H9 (cell line): ENCODE data around the gene RNU5B-1. TPM values are rescaled to one million over a fixed set of nuclear protein-coding genes. Genes with fewer than 3 reads are reported as not detected.

Experiments
- DNase-seq: peaks from one replicate; pipeline ENCODE4 v3.0.0-alpha.2; 2017
- H2AFZ ChIP-seq: one replicate; pipeline ENCODE4 v1.6.1; 2013; ENCODE audit warnings: mild to moderate bottlenecking, low read length, control low read depth, moderate library complexity
- H2AK5ac ChIP-seq: 2 replicates; pipeline ENCODE4 v1.6.1; 2013; ENCODE audit warnings: low read length, control low read depth, mixed read lengths; ENCODE audit not compliant: insufficient read length
- H2BK120ac ChIP-seq: one replicate; pipeline ENCODE4 v1.6.1; 2013; ENCODE audit warnings: low read depth, mild to moderate bottlenecking, low read length, control low read depth, inconsistent platforms; ENCODE audit not compliant: poor library complexity, severe bottlenecking
- H2BK12ac ChIP-seq: 2 replicates; pipeline ENCODE4 v1.6.1; 2013; ENCODE audit warnings: low read length, control low read depth, mixed read lengths, low read depth; ENCODE audit not compliant: insufficient read length
- H2BK15ac ChIP-seq: 2 replicates; pipeline ENCODE4 v1.6.1; 2013; ENCODE audit warnings: low read depth, low read length, control low read depth
- H2BK20ac ChIP-seq: one replicate; pipeline ENCODE4 v1.6.1; 2013; ENCODE audit warnings: low read depth, mild to moderate bottlenecking, low read length, control low read depth, inconsistent platforms; ENCODE audit not compliant: poor library complexity, severe bottlenecking
- H2BK5ac ChIP-seq: 2 replicates; pipeline ENCODE4 v1.6.1; 2013; ENCODE audit warnings: low read length, control low read depth, mixed read lengths; ENCODE audit not compliant: insufficient read length
- H3K14ac ChIP-seq: 2 replicates; pipeline ENCODE4 v1.6.1; 2013; ENCODE audit warnings: low read length, control low read depth; ENCODE audit not compliant: insufficient read depth
- H3K18ac ChIP-seq: 2 replicates; pipeline ENCODE4 v1.6.1; 2013; ENCODE audit warnings: low read depth, mild to moderate bottlenecking, mixed read lengths, low read length, control low read depth; ENCODE audit not compliant: insufficient read length
- H3K23ac ChIP-seq: 2 replicates; pipeline ENCODE4 v1.6.1; 2013; ENCODE audit warnings: low read length, control low read depth, mixed read lengths, low read depth; ENCODE audit not compliant: insufficient read length
- H3K23me2 ChIP-seq: 2 replicates; pipeline ENCODE4 v1.6.1; 2013; ENCODE audit warnings: low read depth, mild to moderate bottlenecking, mixed read lengths, low read length, control low read depth; ENCODE audit not compliant: insufficient read length, poor library complexity, severe bottlenecking
- H3K27ac ChIP-seq: 2 replicates; pipeline ENCODE4 v1.5.1; 2013; ENCODE audit warnings: low read length, control low read depth, mixed read lengths, low read depth; ENCODE audit not compliant: insufficient read length
- H3K27me3 ChIP-seq: 2 replicates; pipeline ENCODE4 v1.6.1; 2013; ENCODE audit warnings: low read length, control low read depth, inconsistent platforms; ENCODE audit not compliant: insufficient read depth
- H3K4ac ChIP-seq: 2 replicates; pipeline ENCODE4 v1.6.1; 2013; ENCODE audit warnings: low read depth, mild to moderate bottlenecking, control low read depth, inconsistent platforms, low read length, moderate library complexity
- H3K4me1 ChIP-seq: 2 replicates; pipeline ENCODE4 v1.6.1; 2013; ENCODE audit warnings: low read length, control low read depth, inconsistent platforms; ENCODE audit not compliant: insufficient read depth
- H3K4me2 ChIP-seq: 2 replicates; pipeline ENCODE4 v1.6.1; 2013; ENCODE audit warnings: low read length, control low read depth, mixed read lengths; ENCODE audit not compliant: insufficient read length, insufficient read depth
- H3K56ac ChIP-seq: 2 replicates; pipeline ENCODE4 v1.6.1; 2013; ENCODE audit warnings: low read depth, mild to moderate bottlenecking, mixed read lengths, low read length, control low read depth; ENCODE audit not compliant: insufficient read length
- H3K79me1 ChIP-seq: 2 replicates; pipeline ENCODE4 v1.6.1; 2013; ENCODE audit warnings: low read depth, mild to moderate bottlenecking, moderate library complexity, low read length, control low read depth, inconsistent platforms; ENCODE audit not compliant: insufficient read depth, poor library complexity, severe bottlenecking
- H3K79me2 ChIP-seq: 2 replicates; pipeline ENCODE4 v1.6.1; 2013; ENCODE audit warnings: low read length, control low read depth, inconsistent platforms; ENCODE audit not compliant: insufficient read depth
- H3K9ac ChIP-seq: 2 replicates; pipeline ENCODE4 v1.6.1; 2013; ENCODE audit warnings: low read length, control low read depth, mixed read lengths; ENCODE audit not compliant: insufficient read length; ENCODE audit errors: extremely low read depth
- H3K9me3 ChIP-seq: one replicate; pipeline ENCODE4 v1.6.1; 2013; ENCODE audit warnings: low read depth, low read length, inconsistent platforms; ENCODE audit not compliant: control insufficient read depth
- H3T11ph ChIP-seq: one replicate; pipeline ENCODE4 v1.6.1; 2013; ENCODE audit warnings: mild to moderate bottlenecking, low read length, control low read depth, inconsistent platforms
- H4K20me1 ChIP-seq: one replicate; pipeline ENCODE4 v1.6.1; 2013; ENCODE audit not compliant: control insufficient read depth, insufficient read length, insufficient read depth
- H4K5ac ChIP-seq: 2 replicates; pipeline ENCODE4 v1.6.1; 2013; ENCODE audit warnings: low read depth, mild to moderate bottlenecking, mixed read lengths, low read length, control low read depth; ENCODE audit not compliant: insufficient read length
- H4K8ac ChIP-seq: replicated peaks from 2 replicates; pipeline ENCODE4 v1.6.1; 2013; ENCODE audit warnings: low read length, control low read depth, mixed read lengths, low read depth; ENCODE audit not compliant: insufficient read length
- H4K91ac ChIP-seq: 2 replicates; pipeline ENCODE4 v1.6.1; 2013; ENCODE audit warnings: low read depth, mild to moderate bottlenecking, moderate library complexity, mixed read lengths, low read length, control low read depth; ENCODE audit not compliant: insufficient read length
- H3K27ac Mint-ChIP-seq, 3 experiments: 2 replicates in 2 of 3; 3 replicates in 1 of 3; pipeline ENCODE4 v1.8.0; 2020 to 2021; ENCODE audit warnings: mixed read lengths in 3 of 3, mild to moderate bottlenecking in 1 of 3, moderate library complexity in 1 of 3
- H3K27me3 Mint-ChIP-seq: 2 replicates; pipeline ENCODE4 v1.8.0; 2021; ENCODE audit warnings: low read depth, mild to moderate bottlenecking, moderate library complexity, mixed read lengths
- H3K36me3 Mint-ChIP-seq, 3 experiments: 2 replicates in 2 of 3; 3 replicates in 1 of 3; pipeline ENCODE4 v1.8.0; 2020 to 2021; ENCODE audit warnings: low read depth in 3 of 3, mixed read lengths in 3 of 3; ENCODE audit not compliant: insufficient read depth in 1 of 3
- H3K4me1 Mint-ChIP-seq, 2 experiments: 2 replicates each; pipeline ENCODE4 v1.8.0; 2020; ENCODE audit warnings: mixed read lengths in 2 of 2
- H3K4me3 Mint-ChIP-seq, 2 experiments: 2 replicates in 1 of 2; 3 replicates in 1 of 2; pipeline ENCODE4 v1.8.0; 2020 to 2021; ENCODE audit warnings: mild to moderate bottlenecking in 2 of 2, mixed read lengths in 2 of 2, moderate library complexity in 1 of 2
- H3K9me3 Mint-ChIP-seq, 2 experiments: 2 replicates in 1 of 2; 3 replicates in 1 of 2; pipeline ENCODE4 v1.8.0; 2020; ENCODE audit warnings: mild to moderate bottlenecking in 2 of 2, mixed read lengths in 2 of 2, moderate library complexity in 1 of 2
- CTCF ChIP-seq: fragments of 200-600 bp; sonication (generic); conservative IDR thresholded peaks from 3 replicates; pipeline ENCODE4 v1.8.0; 2021; ENCODE audit warnings: antibody characterized with exemption, mild to moderate bottlenecking
- WGBS: extraction: QIAGEN DNeasy Blood & Tissue Kit; methylation state at CpG from one replicate; pipeline ENCODE4 v1.1.7; 2013; ENCODE audit warnings: missing lambda C conversion rate, low lambda C conversion rate, mixed read lengths; ENCODE audit not compliant: insufficient read length; ENCODE audit errors: extremely low coverage; 5-methylcytosine and 5-hydroxymethylcytosine counted together
- total RNA-seq: library from RNA; stranded (reverse); gene quantifications from 2 replicates; pipeline ENCODE4 v1.2.1, GENCODE V29; 2021

Gene RNU5B-1
- total RNA-seq, 1 experiment from 2014 or later: not detected

GRCh38 chr15:65334586-65335231 lies 30.2 kb downstream of the RNU5B-1 start:
- H3K27me3 Mint-ChIP-seq: no peaks in the 10 kb centered on the region; the same call in 1 of the 2 replicates
- Histone ChIP-seq H3K4ac (no peak overlapping the region), H2BK5ac (no peak overlapping the region), H3K9ac (no peak overlapping the region), H3T11ph (no peak overlapping the region), H3K27ac (no peak overlapping the region), H3K4me2 (no peak overlapping the region), H3K14ac (no peak overlapping the region), H2BK15ac (no peak overlapping the region), H3K18ac (no peak overlapping the region), H4K5ac (no peak overlapping the region), H2BK120ac (no peak overlapping the region), H2BK20ac (no peak overlapping the region), H4K8ac (no peak overlapping the region), H4K20me1 (no peaks in the 10 kb centered on the region), H3K27me3 (no peaks in the 10 kb centered on the region), H3K79me2 (no peaks in the 10 kb centered on the region; the same call in 1 of the 2 replicates), H3K23me2 (no peaks in the 10 kb centered on the region), H3K4me1 (peaks cover 10% of the 10 kb centered on the region; the same call in 1 of the 2 replicates), H2AK5ac (no peak overlapping the region), H3K56ac (no peak overlapping the region), H2AFZ (no peak overlapping the region), H2BK12ac (no peak overlapping the region), H3K23ac (no peak overlapping the region), H3K79me1 (no peaks in the 10 kb centered on the region), H3K9me3 (no peaks in the 10 kb centered on the region), H4K91ac (no peak overlapping the region)
- peaks cover 15 to 18% (median 16%) of the 10 kb centered on the region in 3 experiments; a peak in 5 of 7 replicates for H3K36me3 Mint-ChIP-seq
- H3K4me1 Mint-ChIP-seq: peaks cover 55 to 60% of the 10 kb centered on the region in 2 experiments
- no peak overlapping the region for H3K4me3 Mint-ChIP-seq
- DNase-seq: no peak
- WGBS: no CpG with 5 or more reads among the region's 20 CpGs
- H3K27ac Mint-ChIP-seq: peak overlapping the region in 2 of 3 experiments; percentile 63 to 80; a peak in 1 of 7 replicates
- no peak for TF ChIP-seq CTCF
- no peaks in the 10 kb centered on the region for H3K9me3 Mint-ChIP-seq
